A549 (cell line): ENCODE results near the gene PALLD.

Source experiments
- CHD2 ChIP-seq: fragments of 150-350 bp; IDR thresholded peaks from 2 replicates; pipeline ENCODE4 v1.6.1; 2014; ENCODE audit warnings: low read length; ENCODE audit not compliant: partially characterized antibody
- EP300 ChIP-seq, 2 experiments: fragments of >200 bp; sonication (Bioruptor Twin); formaldehyde crosslinking; IDR thresholded peaks; 2 replicates in 1 of 2; 3 replicates in 1 of 2; pipeline ENCODE4 v1.6.1; 2016 to 2017
- FOSB ChIP-seq: fragments of 250-450 bp; sonication (Bioruptor Pico); IDR thresholded peaks from 2 replicates; pipeline ENCODE4 v1.5.0; 2020; ENCODE audit warnings: mild to moderate bottlenecking, moderate library complexity
- NR3C1 ChIP-seq: fragments of >200 bp; sonication (Bioruptor Twin); formaldehyde crosslinking; IDR thresholded peaks from 3 replicates; pipeline ENCODE4 v1.6.1; 2017
- POLR2A ChIP-seq: IDR thresholded peaks from 2 replicates; pipeline ENCODE4 v1.6.1; 2012; ENCODE audit warnings: mild to moderate bottlenecking, low read length
- RCOR1 ChIP-seq: fragments of 150-350 bp; IDR thresholded peaks from 2 replicates; pipeline ENCODE4 v1.6.1; 2014; ENCODE audit warnings: antibody characterized with exemption, low read length, low read depth
- TF ChIP-seq, protein P1 (sequence below): fragments of >200 bp; sonication (Bioruptor Twin); formaldehyde crosslinking; IDR thresholded peaks from 3 replicates; pipeline ENCODE4 v1.5.1; 2016
- TF ChIP-seq, protein P2 (sequence below): IDR thresholded peaks from 2 replicates; pipeline ENCODE4 v1.6.1; 2012
- TF ChIP-seq, protein P3 (sequence below): fragments of >200 bp; sonication (Bioruptor Twin); formaldehyde crosslinking; IDR thresholded peaks from 3 replicates; pipeline ENCODE4 v1.6.1; 2016

GRCh38 chr4:168503652-168504362, 7.0 kb downstream of the PALLD start:
- TF ChIP-seq POLR2A (no peak), FOSB (CRISPR knock-in tag) (no peak), RCOR1 (no peak), EP300 (IDR thresholded peaks at IDR 0.05) (no peak), CHD2 (no peak), NR3C1 (no peak)
- TF ChIP-seq, protein P1, sequence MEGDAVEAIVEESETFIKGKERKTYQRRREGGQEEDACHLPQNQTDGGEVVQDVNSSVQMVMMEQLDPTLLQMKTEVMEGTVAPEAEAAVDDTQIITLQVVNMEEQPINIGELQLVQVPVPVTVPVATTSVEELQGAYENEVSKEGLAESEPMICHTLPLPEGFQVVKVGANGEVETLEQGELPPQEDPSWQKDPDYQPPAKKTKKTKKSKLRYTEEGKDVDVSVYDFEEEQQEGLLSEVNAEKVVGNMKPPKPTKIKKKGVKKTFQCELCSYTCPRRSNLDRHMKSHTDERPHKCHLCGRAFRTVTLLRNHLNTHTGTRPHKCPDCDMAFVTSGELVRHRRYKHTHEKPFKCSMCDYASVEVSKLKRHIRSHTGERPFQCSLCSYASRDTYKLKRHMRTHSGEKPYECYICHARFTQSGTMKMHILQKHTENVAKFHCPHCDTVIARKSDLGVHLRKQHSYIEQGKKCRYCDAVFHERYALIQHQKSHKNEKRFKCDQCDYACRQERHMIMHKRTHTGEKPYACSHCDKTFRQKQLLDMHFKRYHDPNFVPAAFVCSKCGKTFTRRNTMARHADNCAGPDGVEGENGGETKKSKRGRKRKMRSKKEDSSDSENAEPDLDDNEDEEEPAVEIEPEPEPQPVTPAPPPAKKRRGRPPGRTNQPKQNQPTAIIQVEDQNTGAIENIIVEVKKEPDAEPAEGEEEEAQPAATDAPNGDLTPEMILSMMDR, result no peak
- TF ChIP-seq, protein P2, sequence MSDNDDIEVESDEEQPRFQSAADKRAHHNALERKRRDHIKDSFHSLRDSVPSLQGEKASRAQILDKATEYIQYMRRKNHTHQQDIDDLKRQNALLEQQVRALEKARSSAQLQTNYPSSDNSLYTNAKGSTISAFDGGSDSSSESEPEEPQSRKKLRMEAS, result no peak
- TF ChIP-seq, protein P3, sequence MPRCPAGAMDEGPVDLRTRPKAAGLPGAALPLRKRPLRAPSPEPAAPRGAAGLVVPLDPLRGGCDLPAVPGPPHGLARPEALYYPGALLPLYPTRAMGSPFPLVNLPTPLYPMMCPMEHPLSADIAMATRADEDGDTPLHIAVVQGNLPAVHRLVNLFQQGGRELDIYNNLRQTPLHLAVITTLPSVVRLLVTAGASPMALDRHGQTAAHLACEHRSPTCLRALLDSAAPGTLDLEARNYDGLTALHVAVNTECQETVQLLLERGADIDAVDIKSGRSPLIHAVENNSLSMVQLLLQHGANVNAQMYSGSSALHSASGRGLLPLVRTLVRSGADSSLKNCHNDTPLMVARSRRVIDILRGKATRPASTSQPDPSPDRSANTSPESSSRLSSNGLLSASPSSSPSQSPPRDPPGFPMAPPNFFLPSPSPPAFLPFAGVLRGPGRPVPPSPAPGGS, result no peak
